Ishikawa (cell line): ENCODE measurements around the gene NOTCH1.

Source experiments
- NFIC ChIP-seq: IDR thresholded peaks from 2 replicates; pipeline ENCODE4 v1.6.1; 2012
- TF ChIP-seq, protein P1 (sequence below): IDR thresholded peaks from 2 replicates; pipeline ENCODE4 v1.6.1; 2012; ENCODE audit warnings: low read depth, mild to moderate bottlenecking

DNA sequence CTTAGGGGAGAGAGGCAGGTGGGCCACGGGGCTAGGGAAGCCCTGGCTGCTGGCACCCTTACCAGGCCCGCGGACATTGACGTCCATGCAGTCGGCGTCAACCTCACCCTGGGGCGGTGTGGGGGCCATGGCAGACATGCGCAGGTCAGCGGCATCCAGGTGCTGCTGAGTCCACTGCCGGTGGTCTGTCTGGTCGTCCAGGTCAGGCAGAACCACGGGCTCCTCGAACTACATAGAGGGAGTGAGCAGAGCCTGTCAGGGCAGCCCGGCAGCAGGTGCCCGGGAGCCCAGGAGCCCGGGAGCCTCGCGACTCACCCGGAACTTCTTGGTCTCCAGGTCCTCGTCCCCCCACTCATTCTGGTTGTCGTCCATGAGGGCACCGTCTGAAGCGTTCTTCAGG is 44.2 kb downstream of the NOTCH1 start:
- TF ChIP-seq, protein P1, sequence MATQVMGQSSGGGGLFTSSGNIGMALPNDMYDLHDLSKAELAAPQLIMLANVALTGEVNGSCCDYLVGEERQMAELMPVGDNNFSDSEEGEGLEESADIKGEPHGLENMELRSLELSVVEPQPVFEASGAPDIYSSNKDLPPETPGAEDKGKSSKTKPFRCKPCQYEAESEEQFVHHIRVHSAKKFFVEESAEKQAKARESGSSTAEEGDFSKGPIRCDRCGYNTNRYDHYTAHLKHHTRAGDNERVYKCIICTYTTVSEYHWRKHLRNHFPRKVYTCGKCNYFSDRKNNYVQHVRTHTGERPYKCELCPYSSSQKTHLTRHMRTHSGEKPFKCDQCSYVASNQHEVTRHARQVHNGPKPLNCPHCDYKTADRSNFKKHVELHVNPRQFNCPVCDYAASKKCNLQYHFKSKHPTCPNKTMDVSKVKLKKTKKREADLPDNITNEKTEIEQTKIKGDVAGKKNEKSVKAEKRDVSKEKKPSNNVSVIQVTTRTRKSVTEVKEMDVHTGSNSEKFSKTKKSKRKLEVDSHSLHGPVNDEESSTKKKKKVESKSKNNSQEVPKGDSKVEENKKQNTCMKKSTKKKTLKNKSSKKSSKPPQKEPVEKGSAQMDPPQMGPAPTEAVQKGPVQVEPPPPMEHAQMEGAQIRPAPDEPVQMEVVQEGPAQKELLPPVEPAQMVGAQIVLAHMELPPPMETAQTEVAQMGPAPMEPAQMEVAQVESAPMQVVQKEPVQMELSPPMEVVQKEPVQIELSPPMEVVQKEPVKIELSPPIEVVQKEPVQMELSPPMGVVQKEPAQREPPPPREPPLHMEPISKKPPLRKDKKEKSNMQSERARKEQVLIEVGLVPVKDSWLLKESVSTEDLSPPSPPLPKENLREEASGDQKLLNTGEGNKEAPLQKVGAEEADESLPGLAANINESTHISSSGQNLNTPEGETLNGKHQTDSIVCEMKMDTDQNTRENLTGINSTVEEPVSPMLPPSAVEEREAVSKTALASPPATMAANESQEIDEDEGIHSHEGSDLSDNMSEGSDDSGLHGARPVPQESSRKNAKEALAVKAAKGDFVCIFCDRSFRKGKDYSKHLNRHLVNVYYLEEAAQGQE = no peak
- TF ChIP-seq NFIC = no peak
